ENCODE results near the gene PIK3CA.
"Not testable (repeated sequence)": the region's sequence is repeated elsewhere in the genome, so short reads cannot be mapped to it uniquely, and the experiment has no call there.

The PIK3CA gene

DNA sequence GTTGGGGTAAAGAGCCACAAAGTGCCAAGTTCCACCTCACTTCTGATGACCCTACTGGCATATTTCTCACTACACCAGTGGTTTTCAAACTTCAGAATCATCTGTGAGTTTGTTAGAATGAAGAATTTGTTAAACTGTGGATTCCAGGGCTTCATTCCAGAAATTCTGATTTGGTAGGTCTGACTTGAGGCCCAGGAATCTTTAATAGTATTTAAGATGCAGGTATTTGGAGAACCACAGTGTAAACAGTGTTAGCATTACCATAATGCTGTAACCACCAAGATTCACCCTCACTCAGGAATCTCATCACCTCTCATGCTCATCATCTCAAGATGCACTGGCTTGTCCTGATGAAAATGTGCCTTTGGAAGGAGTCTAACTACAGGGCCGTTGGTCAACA lies 96.7 kb downstream of the PIK3CA start:
- TF ChIP-seq, protein P1, sequence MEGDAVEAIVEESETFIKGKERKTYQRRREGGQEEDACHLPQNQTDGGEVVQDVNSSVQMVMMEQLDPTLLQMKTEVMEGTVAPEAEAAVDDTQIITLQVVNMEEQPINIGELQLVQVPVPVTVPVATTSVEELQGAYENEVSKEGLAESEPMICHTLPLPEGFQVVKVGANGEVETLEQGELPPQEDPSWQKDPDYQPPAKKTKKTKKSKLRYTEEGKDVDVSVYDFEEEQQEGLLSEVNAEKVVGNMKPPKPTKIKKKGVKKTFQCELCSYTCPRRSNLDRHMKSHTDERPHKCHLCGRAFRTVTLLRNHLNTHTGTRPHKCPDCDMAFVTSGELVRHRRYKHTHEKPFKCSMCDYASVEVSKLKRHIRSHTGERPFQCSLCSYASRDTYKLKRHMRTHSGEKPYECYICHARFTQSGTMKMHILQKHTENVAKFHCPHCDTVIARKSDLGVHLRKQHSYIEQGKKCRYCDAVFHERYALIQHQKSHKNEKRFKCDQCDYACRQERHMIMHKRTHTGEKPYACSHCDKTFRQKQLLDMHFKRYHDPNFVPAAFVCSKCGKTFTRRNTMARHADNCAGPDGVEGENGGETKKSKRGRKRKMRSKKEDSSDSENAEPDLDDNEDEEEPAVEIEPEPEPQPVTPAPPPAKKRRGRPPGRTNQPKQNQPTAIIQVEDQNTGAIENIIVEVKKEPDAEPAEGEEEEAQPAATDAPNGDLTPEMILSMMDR (IDR thresholded peaks at IDR 0.05; ENCODE audit: low read depth, low read length, missing control alignments): no peak
- DNase-seq (ENCODE audit: extremely low read depth, low read depth): no peak
- no peak overlapping the region for H3K4me3 ChIP-seq (replicated peaks; ENCODE audit: low read depth, low read length)

DNA sequence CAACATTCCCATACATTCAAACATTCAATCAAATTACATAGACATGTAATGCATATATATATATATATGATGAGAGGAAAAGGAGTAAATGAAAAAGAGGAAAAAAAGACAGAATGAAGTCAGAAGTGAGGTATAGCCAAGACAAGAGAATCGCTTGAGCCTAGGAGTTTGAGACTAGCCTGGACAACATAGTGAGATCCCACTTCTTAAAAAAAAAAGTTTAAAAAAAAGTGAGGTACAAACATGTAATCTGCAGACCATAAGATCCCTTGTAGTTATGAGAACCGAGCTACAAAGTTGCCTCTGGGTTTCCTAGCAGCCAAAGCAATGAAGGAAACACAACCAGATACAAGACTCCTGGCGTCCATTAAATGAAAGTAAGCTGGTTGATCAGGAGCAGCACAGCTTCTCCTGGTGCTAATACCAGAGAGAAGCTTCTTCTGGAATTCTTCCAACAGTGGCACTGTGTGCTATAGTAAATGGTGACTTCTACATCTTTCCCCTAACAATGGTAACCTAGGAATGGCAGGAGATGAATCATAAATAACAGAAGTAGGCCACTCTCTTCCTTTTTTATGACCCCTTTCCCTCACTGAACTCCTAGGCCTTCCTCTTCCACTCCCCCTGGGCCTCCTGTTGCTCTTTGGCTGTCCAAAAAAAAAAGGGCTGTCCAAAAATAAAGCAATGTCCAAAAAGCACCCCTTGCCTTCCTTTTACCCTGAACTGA lies 99.3 kb downstream of the PIK3CA start:
- TF ChIP-seq, protein P1 (IDR thresholded peaks at IDR 0.05; ENCODE audit: low read depth, low read length, missing control alignments): no peak
- no peak overlapping the region for H3K4me3 ChIP-seq (replicated peaks; ENCODE audit: low read depth, low read length)
- no peak for DNase-seq (ENCODE audit: extremely low read depth, low read depth)

DNA sequence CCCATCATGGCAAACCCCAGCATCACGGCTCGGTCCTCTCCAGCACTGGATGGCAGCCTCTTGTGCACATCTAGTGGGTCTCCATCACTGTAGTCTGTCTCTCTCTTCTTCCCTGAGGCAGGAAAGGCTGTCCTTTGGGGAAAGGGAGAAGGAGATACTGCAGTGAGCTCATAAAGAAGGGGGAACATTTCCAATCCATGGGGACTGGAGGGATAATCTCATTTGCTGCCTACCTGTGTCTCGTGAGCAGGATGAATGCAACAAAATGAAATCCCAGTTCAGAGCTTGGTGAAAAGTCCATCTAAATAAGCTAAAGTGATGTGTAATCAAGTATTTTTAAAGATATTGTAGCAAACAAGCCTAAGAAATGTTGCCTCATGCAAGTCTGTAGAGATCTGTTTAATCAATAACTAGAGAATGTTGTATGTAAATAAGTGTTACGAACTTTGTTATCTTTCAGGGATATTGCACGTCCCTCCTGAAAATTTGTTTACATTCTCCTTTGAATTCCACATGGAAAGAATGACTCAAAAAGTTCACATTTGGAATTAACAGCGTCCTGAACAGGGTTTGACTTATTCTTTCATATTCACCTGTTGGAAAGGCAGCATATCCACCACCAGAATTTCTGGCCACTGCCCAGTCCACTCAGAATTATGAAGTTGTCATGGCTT lies 102.8 kb downstream of the PIK3CA start, which contains the start of gene KCNMB3:
TSS of gene KCNMB3 (minus strand) at position 312 of the 674 bp plus-strand sequence. CDS start at position 188, 124 bp downstream.
- no peak for DNase-seq (ENCODE audit: extremely low read depth, low read depth)
- TF ChIP-seq, protein P1 (IDR thresholded peaks at IDR 0.05; ENCODE audit: low read depth, low read length, missing control alignments): no peak
- no peak within 1 kb of the TSS for H3K4me3 ChIP-seq (replicated peaks; ENCODE audit: low read depth, low read length)

DNA sequence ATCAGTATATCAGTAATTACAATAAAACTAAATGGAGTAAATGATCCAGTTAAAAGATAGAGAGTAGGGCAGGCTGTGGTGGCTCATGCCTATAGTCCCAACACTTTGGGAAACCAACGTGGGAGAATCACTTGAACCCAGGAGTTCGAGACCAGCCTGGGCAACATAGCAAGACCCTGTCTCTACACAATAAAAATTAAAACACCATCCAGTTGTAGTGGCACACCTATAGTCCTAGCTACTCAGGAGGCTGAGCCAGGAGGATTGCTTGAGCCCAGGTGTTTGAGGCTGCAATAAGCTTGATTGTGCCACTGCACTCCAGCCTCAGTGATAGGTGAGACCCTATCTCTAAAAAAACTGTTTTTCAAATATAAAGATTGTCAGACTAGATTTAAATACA lies 108.7 kb downstream of the PIK3CA start:
- TF ChIP-seq, protein P1 (IDR thresholded peaks at IDR 0.05; ENCODE audit: low read depth, low read length, missing control alignments): no peak
- no peak overlapping the region for H3K4me3 ChIP-seq (replicated peaks; ENCODE audit: low read depth, low read length)
- no peak for DNase-seq (ENCODE audit: extremely low read depth, low read depth)

DNA sequence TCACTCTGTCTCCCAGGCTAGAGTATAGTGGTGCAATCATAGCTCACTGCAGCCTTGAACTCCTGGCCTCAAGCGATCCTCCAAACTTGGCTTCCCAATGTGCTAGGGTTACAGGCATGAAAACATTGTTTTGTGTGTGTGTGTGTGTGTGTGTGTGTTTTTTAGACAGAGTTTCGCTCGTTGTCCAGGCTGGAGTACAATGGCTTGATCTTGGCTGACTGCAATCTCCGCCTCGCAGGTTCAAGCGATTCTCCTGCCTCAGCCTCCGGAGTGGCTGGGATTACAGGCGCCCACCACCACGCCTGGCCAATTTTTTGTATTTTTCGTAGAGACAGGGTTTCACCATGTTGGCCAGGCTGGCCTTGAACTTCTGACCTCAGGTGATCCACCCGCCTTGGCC lies 109.6 kb downstream of the PIK3CA start:
- DNase-seq (ENCODE audit: extremely low read depth, low read depth): not testable (repeated sequence)

DNA sequence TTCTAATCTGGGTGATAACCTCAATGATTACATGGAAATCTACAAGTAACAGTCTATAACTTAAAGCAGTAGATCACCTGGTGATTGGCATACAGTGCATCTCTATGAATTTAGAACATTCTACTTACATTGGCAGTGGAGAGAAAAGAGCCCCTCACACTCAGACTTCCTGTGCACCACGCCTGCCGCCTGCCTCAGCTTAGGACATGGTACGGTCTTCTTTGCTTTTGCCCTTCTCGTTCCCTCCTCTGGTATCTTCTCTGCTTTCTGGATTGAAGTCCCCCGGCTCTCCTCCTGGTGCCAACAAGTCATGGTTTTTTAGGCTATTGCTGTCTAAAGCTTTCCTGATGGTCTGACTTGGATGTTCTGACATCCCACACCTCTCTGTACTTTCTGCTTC lies 110.7 kb downstream of the PIK3CA start:
- no peak overlapping the region for H3K4me3 ChIP-seq (replicated peaks; ENCODE audit: low read depth, low read length)
- TF ChIP-seq, protein P1 (IDR thresholded peaks at IDR 0.05; ENCODE audit: low read depth, low read length, missing control alignments): no peak
- DNase-seq (ENCODE audit: extremely low read depth, low read depth): no peak

More for the DNA sequence above, 109.6 kb downstream of the PIK3CA start:
- H3K4me3 ChIP-seq (replicated peaks; ENCODE audit: low read depth, low read length): not testable (repeated sequence)

DNA sequence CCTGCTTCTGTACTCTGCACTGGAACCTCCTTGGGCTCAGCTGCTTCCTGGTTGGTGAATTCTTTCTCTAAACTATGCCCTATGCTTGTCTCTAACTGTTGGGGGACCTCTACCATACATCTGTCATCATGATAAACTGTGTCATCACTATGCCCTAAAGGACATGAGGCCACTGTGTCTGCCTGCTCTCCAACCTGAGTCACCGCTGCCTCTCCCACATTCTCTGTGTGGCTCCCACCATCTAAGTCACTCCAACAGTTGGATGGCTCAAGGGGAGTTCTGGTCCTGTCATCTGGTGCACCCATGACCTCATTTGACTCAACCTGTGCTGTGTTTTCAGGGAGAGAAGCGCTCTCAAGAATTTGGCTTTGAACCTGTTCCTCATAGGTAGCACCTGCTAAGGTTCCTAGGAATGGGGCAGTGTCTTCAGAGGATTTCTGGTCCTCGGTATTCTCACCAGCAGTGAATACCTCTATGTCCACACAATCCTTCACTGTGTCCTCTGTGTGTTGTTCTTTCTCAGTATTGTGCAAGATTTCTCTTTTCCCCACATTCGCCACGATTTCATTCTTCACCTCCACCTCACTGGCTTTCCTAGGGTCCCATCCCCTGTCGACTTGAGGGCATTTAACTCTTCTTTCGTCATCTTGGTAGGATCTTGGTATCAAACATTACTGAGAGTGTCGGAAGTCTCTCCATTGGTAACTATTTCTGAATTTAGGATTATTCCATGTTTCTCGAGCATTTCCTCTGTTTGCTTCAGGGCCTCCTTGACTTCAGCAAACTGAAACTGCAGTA lies 112.0 kb downstream of the PIK3CA start:
- not testable (repeated sequence) for DNase-seq (ENCODE audit: extremely low read depth, low read depth); H3K4me3 ChIP-seq (replicated peaks; ENCODE audit: low read depth, low read length)

Measured in HFF-Myc (cell line).